Heart left ventricle (tissue), 13 donors: ENCODE results near the gene IGFBP7.

Experiments used
- CTCF ChIP-seq, 12 donors: fragments of 200-600 bp; sonication (generic) in 4 of 12; IDR thresholded peaks; one replicate each; pipeline versions ENCODE4 v1.5.0 to v1.8.0; 2018 to 2022; ENCODE audit warnings: antibody characterized with exemption in 12 of 12, mild to moderate bottlenecking in 5 of 12
- POLR2A ChIP-seq, 2 donors: fragments of 450-650 bp; IDR thresholded peaks; one replicate each; pipeline ENCODE4 v1.6.1; 2017; ENCODE audit warnings: antibody characterized with exemption in 2 of 2, mild to moderate bottlenecking in 2 of 2, moderate library complexity in 2 of 2
- donor health status: ischemic (EF 13 %, LVEDD 7.1; RV severe dilation, severe dysfunction).
- donor health status: DM: no; HTN: yes; CAD: no.
- donor health status: DM: no; HTN: no; CAD: no.
- donor health status: ischemic (EF 25% LVEDD 6.9; RV normal size, moderate dysfunction).
- donor health status: ischemic (EF 25% LVEDD 5.7; RV mildly dilated, moderate dysfunction).
- donor health status: ischemic (EF 35%, LVEDD 5.7; RV mildly dilated, moderate dysfunction).
- donor health status: nonischemic (EF 11% LVEDD 7.7; RV severe dilation, severe dysfunction).
- donor health status: DM: yes; HTN: yes; CAD: no.
- donor health status: PGD.
- donor health status: ischemic (EF 29% LVEDD 5.4; RV normal size, mild dysfunction).
- donor health status: nonischemic (EF 23%, LVEDD 6.1; RV moderate dilation, normal function).

GRCh38 chr4:57051095-57051494 is 59.1 kb downstream of the IGFBP7 start:
- TF ChIP-seq CTCF (IDR thresholded peaks at IDR 0.05) (no peak), POLR2A (IDR thresholded peaks at IDR 0.05) (no peak)
